Stimulated activated CD8-positive, alpha-beta memory T cell treated with anti-CD3 and anti-CD28 coated beads, Interleukin-4, amount 100 ng/mL, for 24 hours (primary cell): Measurements from ENCODE around the gene C18orf63.

Experiments used
- DNase-seq: peaks from one replicate; pipeline ENCODE4 v3.0.0-alpha.2; 2020; ENCODE audit warnings: low read depth

The C18orf63 gene

DNA sequence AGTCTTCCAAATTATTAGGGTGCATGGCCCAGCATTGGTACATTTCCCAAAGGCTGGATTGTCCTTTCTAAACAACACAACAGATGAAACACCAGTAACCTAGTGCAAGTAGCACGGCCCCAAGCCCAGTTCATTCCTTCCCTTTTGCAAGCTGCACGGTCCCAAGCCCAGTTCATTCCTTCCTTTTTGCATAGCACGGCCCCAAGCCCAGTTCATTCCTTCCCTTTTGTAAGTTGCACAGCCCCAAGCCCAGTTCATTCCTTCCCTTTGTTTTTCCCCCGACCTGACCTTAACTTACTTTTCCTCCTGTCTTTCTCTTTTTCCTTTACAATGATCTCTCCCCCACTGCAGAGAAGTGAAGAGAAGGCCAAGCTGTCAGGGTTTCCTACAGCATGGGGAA lies 60.9 kb downstream of the C18orf63 start:
- DNase-seq: no peak

- DNase-seq: no peak
These were observed 62.1 kb downstream of the C18orf63 start for GRCh38 chr18:74377776-74378175.

DNA sequence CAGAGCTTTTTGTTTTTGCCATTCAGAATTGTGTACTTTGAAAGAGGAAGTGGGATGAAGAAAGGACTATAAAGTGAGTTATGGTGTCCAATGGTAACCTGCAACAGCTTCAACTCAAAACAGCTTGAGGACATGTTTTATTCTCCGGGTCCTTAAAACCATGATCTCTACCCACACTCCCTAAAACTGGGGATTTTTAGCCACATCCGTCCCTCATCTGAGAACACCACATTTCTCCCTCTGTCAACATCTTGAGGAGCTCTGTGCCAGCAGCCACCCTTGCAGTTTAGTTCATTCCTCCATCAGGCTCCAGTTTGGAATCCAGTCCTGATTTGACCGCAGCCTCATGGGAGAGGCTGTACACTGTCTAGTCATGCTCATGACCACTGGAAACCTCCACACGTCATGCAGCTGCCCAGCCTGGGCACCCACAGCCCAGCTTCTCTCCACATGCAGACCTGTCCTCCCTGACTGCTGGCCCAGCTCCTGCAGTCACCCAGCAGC lies 62.6 kb downstream of the C18orf63 start:
- DNase-seq: no peak

GRCh38 chr18:74380916-74381315 lies 65.3 kb downstream of the C18orf63 start:
- no peak for DNase-seq

GRCh38 chr18:74381621-74382295 lies 66.1 kb downstream of the C18orf63 start:
- no peak for DNase-seq

DNA sequence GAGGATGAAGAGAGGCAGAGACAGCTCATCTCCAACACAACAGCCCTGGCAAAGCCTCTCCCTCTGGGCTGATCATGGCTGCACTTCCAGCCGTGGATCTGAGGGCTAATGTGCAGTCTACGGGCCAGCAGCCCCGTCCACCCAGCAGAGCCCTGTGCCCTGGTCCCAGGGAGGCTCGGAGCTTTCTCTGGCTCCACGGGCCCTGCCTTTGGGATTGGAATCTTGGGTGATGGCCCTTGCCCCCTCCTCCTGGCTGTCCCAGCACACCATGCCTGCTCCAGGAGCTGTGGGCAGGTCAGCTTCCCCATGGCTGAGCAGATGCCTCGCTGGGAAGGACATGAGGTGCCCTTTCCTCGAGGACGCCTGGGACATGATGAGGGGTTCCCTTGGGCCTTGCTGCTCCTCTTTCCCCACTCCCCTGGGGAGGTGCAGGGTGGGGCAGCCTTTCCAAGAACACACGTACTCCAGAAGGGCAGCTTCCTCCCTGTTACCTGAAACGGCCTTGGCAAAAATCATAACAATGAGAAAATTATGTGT lies 66.9 kb downstream of the C18orf63 start:
- DNase-seq: no peak

DNA sequence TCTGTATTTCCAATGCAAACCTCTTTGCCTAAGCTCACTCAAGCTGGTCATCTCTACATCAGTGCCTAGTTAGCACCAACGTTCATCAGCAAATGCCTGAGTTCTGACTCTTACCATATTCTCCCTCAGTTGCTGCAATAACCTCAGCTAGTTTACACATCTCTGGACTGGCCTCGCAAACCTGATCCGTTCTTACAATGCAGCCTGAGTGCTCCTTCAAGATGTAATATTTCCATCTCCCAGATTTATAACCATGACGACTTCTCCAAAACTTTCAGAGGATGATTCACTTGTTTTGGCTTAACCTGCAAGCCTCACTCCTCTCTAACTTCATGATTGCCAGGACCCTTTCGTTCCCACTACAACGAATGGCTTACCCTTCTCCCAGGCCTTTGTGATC lies 71.7 kb downstream of the C18orf63 start:
- no peak for DNase-seq

- DNase-seq: no peak
These were observed 72.6 kb downstream of the C18orf63 start for GRCh38 chr18:74388227-74388626.

- DNase-seq: no peak
These were observed 73.7 kb downstream of the C18orf63 start for GRCh38 chr18:74389171-74389927.

DNA sequence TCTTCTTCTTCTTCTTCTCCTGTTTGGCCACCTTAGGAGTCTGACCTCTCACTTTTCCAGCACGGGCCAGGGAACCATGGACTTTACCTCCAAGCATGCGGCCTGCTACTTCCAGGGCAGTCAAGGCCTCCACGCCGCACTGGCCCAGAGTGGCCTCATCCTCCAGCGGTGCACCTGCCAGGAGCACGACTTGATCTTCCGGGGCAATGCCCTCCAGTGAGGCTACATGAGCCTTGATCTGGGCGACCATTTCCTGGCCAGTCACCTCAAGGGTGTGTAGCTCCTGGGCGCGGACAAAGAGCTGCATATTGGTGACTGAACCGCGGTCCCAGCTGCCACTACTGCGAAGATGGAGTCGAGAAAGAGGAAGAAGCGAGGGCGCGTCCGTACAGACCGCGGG lies 74.4 kb downstream of the C18orf63 start:
- no peak for DNase-seq

DNA sequence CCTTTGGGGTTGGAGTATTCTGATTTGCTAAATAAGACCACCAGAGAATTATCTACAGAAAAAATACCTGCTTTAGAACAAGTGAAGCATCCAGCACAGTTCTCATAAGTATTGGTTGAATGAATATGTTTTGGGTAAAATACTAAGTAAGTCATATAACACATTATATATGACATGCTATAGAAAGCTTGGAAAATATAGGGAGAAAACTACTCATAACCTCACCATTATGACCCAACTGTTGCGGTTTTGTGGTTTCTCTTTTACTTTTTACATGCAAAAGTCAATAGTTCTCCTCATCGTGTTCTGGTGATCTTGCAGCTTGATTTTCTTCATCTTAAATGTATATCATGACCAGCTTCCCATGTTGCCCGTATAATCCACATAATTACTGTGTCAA lies 75.3 kb downstream of the C18orf63 start:
- no peak for DNase-seq

DNA sequence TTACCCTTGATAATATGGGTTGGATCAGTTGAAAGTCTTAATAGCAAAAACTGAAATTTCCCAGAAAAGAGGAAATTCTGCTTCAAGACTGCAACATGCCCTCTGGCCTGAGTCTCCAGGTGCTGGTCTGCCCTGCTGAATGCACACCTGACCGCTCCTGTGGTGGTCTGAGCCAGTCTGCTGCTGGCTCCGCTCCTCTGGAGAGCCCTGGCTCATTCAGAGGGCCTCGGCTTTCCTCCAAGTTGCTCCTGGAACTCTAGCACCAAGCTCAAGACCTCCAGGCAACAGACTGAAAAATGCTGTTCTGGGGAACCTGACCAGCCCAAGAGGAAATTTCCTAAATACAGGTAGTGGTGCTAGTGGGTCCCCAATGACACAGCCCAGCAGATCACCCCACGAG lies 76.7 kb downstream of the C18orf63 start:
- DNase-seq: no peak

- DNase-seq: no peak
These were observed 79.4 kb downstream of the C18orf63 start for GRCh38 chr18:74395006-74395405.

DNA sequence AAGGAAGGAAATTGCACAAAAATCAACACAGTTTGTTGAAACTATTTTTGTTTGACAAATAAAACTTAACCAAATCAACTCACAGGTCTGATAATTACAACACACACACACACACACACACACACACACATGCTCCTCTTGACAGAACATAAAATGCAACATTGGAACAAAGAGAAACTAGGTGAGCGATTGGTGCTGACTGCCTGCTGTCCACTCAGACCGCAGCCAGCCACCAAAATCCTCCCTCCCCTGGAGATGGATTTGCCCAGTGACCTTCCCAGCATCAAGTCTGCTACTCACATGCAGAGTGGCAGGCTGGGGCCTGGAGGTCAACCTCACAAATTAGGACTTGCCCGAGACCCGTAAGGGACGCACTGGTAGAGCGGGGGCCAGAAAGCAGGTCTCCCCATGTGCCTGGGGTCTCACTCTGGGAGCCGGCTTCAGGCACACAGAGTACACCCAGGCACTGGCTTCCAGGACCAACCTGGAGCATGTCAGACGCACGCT lies 80.1 kb downstream of the C18orf63 start:
- no peak for DNase-seq

DNA sequence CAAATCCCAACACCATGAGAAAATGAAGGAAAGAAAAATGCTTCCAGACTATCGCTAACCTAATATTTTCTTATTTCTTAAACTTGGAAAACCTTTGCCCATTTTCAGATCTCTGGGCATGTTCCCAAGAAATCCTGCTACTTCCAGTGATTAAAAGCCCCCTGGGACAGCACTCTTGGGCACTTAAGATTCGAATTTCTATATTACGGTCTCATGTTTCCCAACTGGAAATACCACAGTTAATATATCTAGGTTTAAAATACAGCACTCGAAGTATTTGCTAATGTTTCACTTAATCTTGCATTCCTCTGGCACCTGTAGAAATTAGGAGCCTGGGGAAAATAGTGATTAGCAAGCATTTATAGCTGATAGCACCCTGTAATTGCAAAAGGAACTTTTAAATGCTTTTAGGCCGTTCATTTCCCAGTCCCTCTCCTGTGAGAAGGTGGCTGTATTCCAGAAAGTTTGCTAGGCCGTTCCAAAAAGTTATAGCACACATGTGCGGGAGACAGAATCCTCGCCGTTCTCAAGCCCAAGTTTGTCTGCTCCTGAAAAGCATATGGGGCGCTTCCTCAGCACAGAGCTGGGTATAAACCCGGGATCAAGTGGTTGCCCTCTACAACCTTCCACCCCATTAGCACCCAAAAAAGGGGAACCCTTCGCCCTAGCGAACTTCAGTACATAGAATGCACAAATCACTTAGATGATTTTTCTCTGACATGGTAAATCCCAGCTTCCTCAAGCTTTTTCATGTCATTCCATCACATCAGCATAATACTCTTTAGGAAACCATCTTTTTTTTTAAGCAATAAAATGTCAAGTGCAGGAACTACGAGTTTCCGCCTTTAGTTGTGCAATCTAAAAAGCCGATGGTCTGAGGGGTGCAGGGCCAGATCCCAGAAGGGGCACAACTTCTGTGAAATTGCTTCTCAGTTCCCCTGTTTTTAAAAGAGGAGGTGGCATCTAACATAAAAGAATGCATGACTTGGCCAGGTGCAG lies 80.8 kb downstream of the C18orf63 start:
- DNase-seq: no peak

DNA sequence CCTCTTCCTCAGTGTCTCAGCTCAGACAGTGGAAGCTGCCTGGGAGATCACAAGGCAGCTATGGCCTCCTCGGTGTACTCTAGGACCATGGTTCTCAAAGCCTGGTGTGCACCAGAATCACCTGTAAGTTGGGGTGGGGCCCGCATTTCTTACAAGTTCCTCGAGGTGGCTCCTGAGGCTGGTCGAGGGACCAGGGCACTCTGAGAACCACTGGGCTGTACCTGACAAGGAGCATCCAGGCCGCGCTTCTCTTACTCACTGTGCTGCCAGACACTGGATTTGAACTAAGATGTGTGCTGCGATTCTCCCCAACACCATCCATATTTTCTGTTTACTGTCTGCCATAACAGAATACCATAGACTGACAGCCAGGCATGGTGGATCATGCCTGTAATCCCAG lies 81.9 kb downstream of the C18orf63 start:
- DNase-seq: no peak

DNA sequence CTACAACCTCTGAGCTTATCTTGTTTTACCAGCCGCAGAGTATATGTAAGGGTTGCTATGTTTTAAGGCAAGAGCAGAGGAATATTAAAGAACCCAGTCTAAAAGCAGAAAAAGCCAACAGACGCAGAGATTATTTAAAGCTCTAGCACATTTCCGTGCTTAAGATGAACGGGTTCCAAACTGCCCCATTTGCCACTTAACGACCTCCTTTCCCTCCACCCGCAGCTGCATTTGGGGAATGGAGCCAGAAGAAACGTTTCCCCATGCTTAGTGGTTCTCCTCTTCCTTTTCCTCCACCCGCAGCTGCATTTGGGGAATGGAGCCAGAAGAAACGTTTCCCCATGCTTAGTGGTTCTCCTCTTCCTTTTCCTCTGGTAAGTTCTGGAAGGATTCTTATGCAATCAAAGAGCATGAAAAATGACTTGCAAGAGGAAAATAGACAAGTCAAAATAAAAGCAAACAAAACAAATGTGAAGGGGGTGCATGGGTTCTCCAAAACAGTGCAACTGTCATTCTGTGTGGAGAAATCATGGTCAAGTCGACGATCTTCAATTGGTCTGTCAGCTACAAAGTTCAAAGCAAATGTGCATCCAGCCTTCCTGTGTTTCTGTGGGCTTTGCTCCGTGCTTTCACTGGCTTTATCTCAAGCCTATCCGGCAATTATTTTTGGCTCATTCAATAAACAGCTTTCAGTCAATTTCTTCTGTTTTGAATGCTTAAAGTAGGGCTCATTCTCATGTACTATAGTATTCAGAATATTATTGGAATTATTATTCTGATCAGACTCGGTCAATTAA lies 83.7 kb downstream of the C18orf63 start:
- no peak for DNase-seq

DNA sequence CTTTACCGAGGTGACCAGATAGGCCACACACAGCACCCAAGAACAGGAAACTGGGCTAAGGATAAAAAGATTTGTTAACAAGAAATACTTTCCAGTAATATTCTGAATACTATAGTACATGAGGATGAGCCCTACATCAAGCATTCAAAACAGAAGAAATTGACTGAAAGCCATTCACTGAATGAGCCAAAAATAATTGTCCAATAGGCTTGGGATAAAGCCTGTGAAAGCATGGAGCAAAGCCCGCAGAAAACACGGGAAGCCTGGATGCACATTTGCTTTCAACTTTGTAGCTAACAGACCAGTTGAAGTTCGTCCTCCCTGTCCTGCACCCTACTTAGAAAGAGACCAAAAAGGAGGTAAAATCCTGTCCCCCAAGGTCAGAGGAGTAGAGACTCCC lies 85.2 kb downstream of the C18orf63 start:
- no peak for DNase-seq

- DNase-seq: no peak
These were observed 87.3 kb downstream of the C18orf63 start for GRCh38 chr18:74402806-74403433.

GRCh38 chr18:74407888-74408287 lies 92.2 kb downstream of the C18orf63 start:
- no peak for DNase-seq
